Spleen (tissue), 3 donors: ENCODE results near the gene ERC2.

ENCODE experiments used
- POLR2A ChIP-seq, 3 donors: fragments of 450-650 bp; IDR thresholded peaks; one replicate each; pipeline ENCODE4 v1.5.1; 2017; ENCODE audit warnings: antibody characterized with exemption in 3 of 3, mild to moderate bottlenecking in 1 of 3
- POLR2AphosphoS5 ChIP-seq, 3 donors: sonication (generic); formaldehyde crosslinking; IDR thresholded peaks; one replicate each; pipeline ENCODE4 v1.5.1; 2017; ENCODE audit warnings: antibody characterized with exemption in 3 of 3

- TF ChIP-seq POLR2A (IDR thresholded peaks at IDR 0.05) (no peak), POLR2AphosphoS5 (IDR thresholded peaks at IDR 0.05) (no peak)
Observed at GRCh38 chr3:55574671-55575070, 893.6 kb downstream of the ERC2 start.
